NCI-H446 (cell line): ENCODE data around the gene PRKRIP1.
"Not testable (repeated sequence)": the region's sequence is repeated elsewhere in the genome, so short reads cannot be mapped to it uniquely, and the experiment has no call there.

Source experiments
- DNase-seq, 2 experiments: peaks; one replicate each; lab custom pipeline; 2025; lab: John Stamatoyannopoulos, UW

The PRKRIP1 gene

DNA sequence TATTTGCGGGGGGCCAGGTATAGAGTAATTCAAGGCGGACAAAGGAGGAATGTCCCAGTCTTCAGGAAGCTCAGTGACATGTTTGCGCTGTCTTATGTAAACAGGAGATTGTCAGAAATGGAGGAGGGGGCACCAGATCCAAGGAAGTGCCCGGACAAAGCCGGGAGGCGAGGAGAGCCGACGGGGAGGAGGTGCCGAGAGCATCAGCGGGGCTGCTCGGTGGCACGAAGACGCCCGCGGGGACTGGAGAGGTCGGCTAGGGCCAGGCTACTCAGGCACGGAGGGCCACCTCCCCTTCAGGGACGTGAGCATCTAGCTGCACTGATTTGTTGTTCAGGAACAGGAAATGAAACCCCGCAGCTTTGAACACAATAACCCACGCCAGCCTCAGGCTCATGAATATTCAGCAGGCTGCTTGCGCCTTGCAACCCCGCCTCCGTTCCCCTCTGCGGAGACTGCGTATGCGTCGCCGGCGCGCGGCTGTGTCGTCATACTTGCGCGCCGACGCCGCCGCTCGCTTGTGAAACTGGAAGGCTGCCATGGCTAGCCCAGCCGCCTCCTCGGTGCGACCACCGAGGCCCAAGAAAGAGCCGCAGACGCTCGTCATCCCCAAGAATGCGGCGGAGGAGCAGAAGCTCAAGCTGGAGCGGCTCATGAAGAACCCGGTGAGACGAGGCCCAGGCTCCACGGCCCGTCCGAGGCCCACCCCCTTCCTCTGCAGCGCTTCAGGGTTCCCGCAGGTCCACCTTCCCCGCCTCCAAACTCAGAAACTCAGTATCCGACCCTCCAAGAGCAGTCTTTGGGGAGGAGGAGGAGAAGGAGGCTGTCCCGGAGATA, at the start of gene PRKRIP1:
TSS of gene PRKRIP1 (plus strand) at position 491 of the 837 bp plus-strand sequence. CDS start at position 540, 49 bp downstream.
- DNase-seq, result peak; percentile 75 to 89

DNA sequence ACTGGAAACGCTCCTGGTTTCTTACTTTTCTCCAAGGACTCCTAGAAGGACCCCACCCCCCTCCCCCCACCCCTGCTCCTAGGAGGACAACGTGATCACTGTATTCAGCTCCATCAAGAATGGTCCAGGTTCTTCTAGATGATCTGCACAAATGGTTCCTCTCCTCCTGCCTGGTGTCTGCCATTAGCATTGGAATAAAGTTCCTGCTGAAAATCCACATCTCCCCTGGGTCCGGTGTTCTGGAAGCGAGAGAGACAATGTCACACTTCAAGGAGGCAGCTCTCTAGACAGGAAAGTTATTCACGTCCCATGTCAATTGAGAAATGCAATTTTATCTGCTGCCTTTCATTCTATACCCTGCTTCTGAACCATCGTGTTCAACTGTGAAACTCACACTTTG, 49.2 kb upstream of the PRKRIP1 start:
- DNase-seq, result not testable (repeated sequence)

- not testable (repeated sequence) for DNase-seq
Observed at GRCh38 chr7:102356344-102356743, 39.8 kb upstream of the PRKRIP1 start, which contains the start of gene SPDYE6. Gene SPDYE6, minus strand, starts transcription at chr7:102356444. Its CDS starts 421 bp downstream, at chr7:102356023.

DNA sequence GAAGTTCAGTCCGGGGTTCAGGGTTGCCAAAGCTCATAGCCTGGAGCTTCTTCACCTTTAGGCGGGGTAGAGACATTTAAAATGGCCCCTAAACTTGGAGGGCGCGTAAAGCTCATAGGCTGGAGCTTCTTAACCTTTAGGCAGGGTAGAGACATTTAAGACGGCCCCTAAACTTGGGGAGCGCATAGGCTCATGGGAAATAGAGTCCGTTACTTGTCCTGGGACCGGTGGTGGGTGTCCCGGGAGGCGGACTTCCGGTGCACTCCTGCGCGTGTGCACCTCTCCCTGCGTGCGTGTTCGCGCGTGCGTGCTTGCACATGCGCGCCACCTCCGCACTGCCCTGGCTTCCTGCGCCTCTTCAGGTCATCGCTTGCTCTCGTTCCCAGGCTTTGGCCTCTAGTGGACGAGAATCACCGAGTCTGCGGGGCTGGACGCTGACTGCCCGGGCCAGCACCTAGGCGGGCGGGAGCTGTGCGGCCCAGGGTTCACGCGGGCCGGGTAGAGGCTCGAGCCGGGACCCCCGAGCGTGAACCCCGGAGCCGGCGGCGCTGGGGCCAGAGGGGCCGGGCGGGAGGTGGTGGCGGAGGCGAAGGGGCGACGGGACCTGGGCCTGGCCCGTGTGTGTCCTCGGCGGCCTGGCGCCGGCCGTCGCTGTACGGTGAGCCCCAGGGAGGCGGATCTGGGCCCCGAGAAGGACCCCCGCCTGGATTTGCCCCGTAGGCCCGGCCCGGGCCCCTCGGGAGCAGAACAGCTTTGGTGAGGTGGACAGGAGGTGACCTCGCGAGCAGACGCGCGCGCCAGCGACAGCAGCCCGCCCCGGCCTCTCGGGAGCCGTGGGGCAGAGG, 32.4 kb upstream of the PRKRIP1 start:
- DNase-seq, result peak; percentile 89 to 96

GRCh38 chr7:102364394-102364886, 31.7 kb upstream of the PRKRIP1 start:
- not testable (repeated sequence) for DNase-seq

DNA sequence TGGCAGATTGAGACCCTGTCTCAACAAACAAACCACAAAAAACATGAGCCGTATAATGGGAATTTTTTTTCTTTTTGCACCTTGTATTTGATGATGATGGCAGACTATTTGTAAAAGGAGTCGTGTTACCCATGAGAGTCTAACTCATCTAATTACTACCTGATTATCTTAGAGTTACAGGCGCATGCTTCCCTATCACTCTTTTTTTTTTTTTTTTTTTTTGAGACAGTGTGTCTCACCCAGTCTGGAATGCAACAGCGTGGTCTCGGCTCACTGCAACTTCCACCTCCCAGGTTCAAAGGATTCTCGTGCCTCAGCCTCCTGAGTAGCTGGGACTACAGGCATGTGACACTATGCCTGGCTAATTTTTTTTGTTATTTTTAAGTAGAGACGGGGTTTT, 30.8 kb upstream of the PRKRIP1 start:
- not testable (repeated sequence) for DNase-seq

GRCh38 chr7:102370038-102370437, 26.1 kb upstream of the PRKRIP1 start:
- not testable (repeated sequence) for DNase-seq

- peak in 1 of 2 experiments; percentile 24 for DNase-seq
Observed at GRCh38 chr7:102372796-102373195, 23.4 kb upstream of the PRKRIP1 start.

- no peak for DNase-seq
Observed at GRCh38 chr7:102376964-102377466, 19.1 kb upstream of the PRKRIP1 start.

- not testable (repeated sequence) for DNase-seq
Observed at GRCh38 chr7:102380837-102381236, 15.3 kb upstream of the PRKRIP1 start.

DNA sequence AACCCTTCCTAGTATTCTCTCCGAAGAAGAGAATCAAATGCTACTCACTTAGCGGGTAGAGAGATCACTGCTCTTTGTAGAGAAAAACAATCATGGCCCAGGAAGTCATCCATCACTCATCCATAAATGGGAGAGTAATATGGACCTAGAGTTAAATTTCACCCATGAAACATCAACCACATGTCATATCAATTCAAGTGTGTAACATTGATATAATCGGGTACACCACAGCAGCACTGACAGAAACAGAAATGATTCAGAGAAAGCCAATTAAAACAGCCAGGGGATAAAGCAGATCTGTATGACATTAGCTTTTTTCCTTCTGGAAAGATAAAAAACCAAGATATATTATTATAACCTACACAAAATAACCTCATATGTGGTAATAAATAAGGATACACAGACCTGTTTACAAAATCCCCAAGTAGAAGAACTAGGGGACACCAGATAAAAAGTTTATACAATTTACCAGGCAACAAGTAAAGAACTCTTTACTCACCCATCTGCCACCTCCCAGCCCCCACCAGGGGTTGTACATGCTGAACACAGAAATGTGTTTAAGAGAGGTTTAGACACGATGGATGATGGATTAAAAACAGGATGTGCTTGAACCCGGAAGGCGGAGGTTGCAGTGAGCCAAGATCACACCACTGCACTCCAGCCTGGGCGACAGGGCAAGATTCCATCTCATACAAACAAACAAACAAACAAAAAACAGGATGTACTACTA, 14.3 kb upstream of the PRKRIP1 start:
- DNase-seq, result not testable (repeated sequence)

- no peak for DNase-seq
Observed at GRCh38 chr7:102387064-102387463, 9.1 kb upstream of the PRKRIP1 start.

- DNase-seq, result no peak
Observed at GRCh38 chr7:102389810-102390209, 6.4 kb upstream of the PRKRIP1 start.

- DNase-seq, result peak; percentile 19 to 74
Observed at GRCh38 chr7:102390697-102391484, 5.3 kb upstream of the PRKRIP1 start.

DNA sequence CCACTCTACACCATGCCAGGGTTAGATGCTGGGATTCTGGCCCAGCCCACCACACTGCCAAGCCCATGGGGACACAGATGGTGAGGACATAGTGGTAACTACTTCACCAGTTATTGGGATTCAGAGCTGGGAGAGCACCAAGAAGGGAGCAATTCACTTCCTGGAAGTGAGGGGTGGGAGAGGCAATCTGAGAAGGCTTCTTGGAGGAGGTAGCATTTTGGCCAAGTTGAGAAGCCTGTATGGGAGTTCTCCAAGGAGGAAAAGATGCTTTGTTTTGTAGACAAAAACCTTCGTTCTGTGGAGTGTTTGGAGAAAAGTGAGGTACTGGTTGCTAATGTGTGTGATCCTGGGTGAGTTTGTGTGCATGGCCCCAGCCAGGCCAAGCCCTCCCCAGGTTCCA, 3.8 kb upstream of the PRKRIP1 start:
- no peak for DNase-seq

- DNase-seq, result no peak
Observed at GRCh38 chr7:102393467-102393866, 2.7 kb upstream of the PRKRIP1 start.

DNA sequence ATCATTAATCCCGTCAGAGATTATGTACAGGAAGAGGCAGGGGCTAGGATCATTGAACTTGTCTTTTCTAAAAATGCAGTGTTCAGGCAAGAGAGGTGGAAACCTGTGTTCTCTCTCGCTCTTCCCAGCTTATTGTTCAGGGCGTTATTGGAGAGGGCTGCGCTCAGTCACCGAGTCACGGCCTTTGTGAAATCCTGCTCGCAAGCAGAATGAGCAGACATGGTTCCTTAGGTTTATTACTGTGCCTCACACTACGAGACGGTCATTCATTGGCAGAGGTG, 631 bp upstream of the PRKRIP1 start:
- DNase-seq, result no peak

GRCh38 chr7:102396710-102397019, 502 bp downstream of the PRKRIP1 start:
- DNase-seq, result no peak

- no peak for DNase-seq
Observed at GRCh38 chr7:102398543-102398942, 2.4 kb downstream of the PRKRIP1 start.

- no peak for DNase-seq
Observed at GRCh38 chr7:102400360-102400759, 4.2 kb downstream of the PRKRIP1 start.

GRCh38 chr7:102403563-102403962, 7.4 kb downstream of the PRKRIP1 start:
- DNase-seq, result no peak
